Left colon (tissue), 2 donors: Measurements from ENCODE around the gene SUCLA2. TPM values are rescaled to one million over a fixed set of nuclear protein-coding genes. Genes with fewer than 3 reads are reported as not detected.
"Not testable (repeated sequence)": the region's sequence is repeated elsewhere in the genome, so short reads cannot be mapped to it uniquely, and the experiment has no call there.

Source experiments
- ATAC-seq: fragments of 200-7000 bp; cut with Tn5 transposase; one replicate; pipeline ENCODE4 v1.9.1; 2020; ENCODE audit warnings: mild to moderate bottlenecking, moderate library complexity
- DNase-seq, 2 donors: peaks; one replicate each; pipeline ENCODE4 v3.0.0-alpha.2; 2020
- intact Hi-C, 2 donors: fragments of 100-400 bp; cut with DNase I in 1 of 2; cut with micrococcal nuclease in 1 of 2; formaldehyde crosslinking; loops; one replicate each; pipeline versions ENCODE4 v1.11.2 to v1.14.0; 2022; cut with DNase I, micrococcal nuclease
- total RNA-seq, 2 donors: library from RNA; stranded (reverse); fragmentation: NEBNext Ultra II Directional; extraction: Animal tissue kit (Norgen Biotek cat#: 25700); gene quantifications; one replicate each; pipeline ENCODE4 v1.2.1, GENCODE V29; 2021
- donor health status: DM: no; HTN: no; CAD: no.
- donor health status: DM: yes; HTN: yes; CAD: no.

SUCLA2 gene
- total RNA-seq, 2 donors from 2014 or later: 53.0 to 62.3 TPM

- no peak for DNase-seq
- intact Hi-C loops: no loop called here
- peak; percentile 59 for ATAC-seq
Measured at GRCh38 chr13:48000559-48001113, 437 bp downstream of the SUCLA2 start.

- intact Hi-C loops: no loop called here
- no peak for ATAC-seq
Measured at GRCh38 chr13:47999973-48000372, 1.1 kb downstream of the SUCLA2 start.

GRCh38 chr13:47997384-47997783, 3.7 kb downstream of the SUCLA2 start:
- intact Hi-C loops: no loop called here
- DNase-seq (no peak), ATAC-seq (no peak)

More at GRCh38 chr13:47999973-48000372, 1.1 kb downstream of the SUCLA2 start:
- no peak for DNase-seq

GRCh38 chr13:47991859-47992258, 9.2 kb downstream of the SUCLA2 start:
- intact Hi-C loops: no loop called here
- ATAC-seq: no peak
- DNase-seq: no peak

GRCh38 chr13:47990920-47991466, 10.1 kb downstream of the SUCLA2 start:
- ATAC-seq (peak; percentile 78), DNase-seq (no peak)
- intact Hi-C loops: no loop called here

DNA sequence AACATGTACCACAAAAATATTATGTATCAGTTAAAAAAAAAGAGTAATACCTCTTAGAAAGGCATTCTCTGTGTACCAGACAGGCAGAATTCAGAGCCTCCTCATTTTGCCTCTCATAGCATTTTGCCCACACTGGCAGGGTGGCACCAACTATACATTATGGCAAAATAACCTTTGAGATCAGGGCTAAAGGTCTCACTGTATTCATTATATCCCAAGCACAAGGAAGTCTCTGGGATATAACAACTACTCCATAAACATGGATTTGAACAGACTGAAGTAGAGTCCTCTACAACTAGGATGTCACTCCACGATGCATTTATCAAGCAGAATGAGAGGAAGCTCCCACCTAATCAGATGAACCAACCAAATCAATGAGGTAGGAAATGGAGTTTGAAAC, 10.6 kb downstream of the SUCLA2 start:
- intact Hi-C loops: no loop called here
- ATAC-seq (peak; percentile 95), DNase-seq (no peak)

- no peak for ATAC-seq
- no peak for DNase-seq
- intact Hi-C loops: no loop called here
Measured at GRCh38 chr13:47983070-47983469, 18.0 kb downstream of the SUCLA2 start.

- no peak for ATAC-seq
- intact Hi-C loops: no loop called here
- DNase-seq: no peak
Measured at GRCh38 chr13:47976325-47976724, 24.7 kb downstream of the SUCLA2 start.

GRCh38 chr13:47964863-47965262, 36.2 kb downstream of the SUCLA2 start:
- intact Hi-C loops: no loop called here
- DNase-seq (no peak), ATAC-seq (no peak)

DNA sequence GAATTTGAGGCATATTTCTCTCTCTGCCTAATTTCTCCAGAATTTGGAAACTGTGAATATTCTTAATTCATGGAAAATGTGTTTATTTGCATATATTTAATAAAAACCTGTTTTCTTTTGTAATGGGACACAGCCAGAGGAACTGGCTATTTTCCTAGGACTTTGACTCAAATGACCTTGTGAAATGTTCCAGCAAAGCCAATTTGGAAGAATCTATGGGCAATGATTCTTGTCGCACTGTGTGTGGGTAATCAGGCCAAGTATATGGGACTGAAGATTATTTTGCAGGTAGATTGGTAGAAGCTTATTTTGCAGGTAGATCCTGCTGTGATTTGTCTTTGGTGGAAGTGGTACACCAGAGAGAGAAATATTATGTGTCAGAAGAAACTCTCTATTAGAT, 38.8 kb downstream of the SUCLA2 start:
- ATAC-seq (no peak), DNase-seq (no peak)
- intact Hi-C loops: no loop called here

DNA sequence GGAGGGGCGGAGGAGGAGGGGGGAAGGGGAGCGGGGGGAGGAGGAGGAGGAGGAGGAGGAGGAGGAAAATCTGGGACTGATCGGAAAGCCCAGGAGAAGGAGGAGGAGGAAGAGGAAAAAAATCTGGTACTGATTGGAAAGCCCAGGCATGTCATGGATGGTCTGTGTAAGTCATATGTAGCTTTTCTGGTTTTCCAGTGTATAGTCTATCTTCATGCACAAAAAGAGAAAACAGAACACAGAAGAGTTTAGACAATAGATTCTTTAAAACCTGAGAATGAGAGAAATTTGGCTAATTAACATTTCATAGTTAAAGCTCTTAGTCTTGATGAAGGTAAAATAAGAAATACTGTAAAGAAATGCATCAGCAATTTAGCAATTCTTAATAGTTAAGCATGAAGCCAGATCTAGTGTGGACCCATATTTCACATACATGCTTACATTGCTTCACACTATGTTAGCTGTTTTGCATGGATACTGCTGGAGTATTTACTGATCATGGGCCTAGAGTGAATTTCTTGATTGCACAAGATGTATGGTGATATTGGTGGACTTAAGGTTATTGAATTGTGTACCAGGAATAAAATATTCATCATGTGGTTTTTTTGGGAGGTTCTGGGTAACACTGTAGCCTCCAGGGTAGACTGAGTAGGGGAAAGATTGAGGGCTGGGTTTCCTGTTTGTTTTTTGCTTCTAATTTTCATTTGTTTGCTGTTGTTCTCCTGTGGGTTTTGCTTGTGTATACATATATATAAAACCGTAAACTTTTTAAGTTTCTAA, 41.4 kb downstream of the SUCLA2 start:
- no peak for DNase-seq
- ATAC-seq: no peak
- intact Hi-C loops: no loop called here

- intact Hi-C loops: no loop called here
- DNase-seq: no peak
- no peak for ATAC-seq
Measured at GRCh38 chr13:47957073-47957472, 44.0 kb downstream of the SUCLA2 start.

- intact Hi-C loops: no loop called here
- ATAC-seq (no peak), DNase-seq (no peak)
Measured at GRCh38 chr13:47955836-47956235, 45.2 kb downstream of the SUCLA2 start.

DNA sequence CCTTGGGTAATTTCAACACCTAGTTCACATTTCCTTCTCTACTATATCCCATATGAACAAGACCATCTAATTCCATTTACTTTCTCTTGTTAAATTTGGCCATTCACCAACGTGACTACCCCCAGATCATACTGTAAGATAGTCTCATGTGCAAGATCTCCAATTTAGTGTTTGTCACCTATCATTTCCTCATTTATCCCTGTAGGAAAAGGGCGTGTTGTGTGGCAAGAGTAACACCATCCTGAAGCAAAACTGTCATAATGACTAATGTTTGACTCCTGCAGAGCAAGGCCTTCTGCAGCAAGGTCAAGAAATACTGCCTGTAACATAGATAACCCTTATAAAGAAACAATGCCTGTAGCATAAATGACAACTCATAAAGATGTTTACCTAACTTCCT, 51.3 kb downstream of the SUCLA2 start:
- ATAC-seq (peak; percentile 37), DNase-seq (no peak)
- intact Hi-C loops: no loop called here

DNA sequence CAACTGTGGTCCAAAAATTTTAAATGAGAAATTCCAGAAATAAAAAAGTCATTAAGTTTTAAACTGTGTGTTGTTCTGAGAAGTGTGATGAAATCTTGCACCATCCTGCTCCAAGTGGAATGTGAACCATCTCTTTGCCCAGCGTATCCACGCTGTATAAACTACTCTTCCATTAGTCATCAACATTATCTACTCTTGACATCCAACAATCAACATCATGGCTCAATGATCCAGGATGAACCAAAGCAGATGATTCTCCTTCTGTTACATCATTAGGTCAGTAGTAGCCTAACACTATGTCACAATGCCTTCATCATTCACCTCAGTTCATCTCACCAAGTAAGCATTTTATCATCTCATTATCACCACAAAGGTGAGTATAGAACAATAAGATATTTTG, 55.3 kb downstream of the SUCLA2 start:
- DNase-seq: no peak
- intact Hi-C loops: no loop called here
- ATAC-seq: peak; percentile 42

GRCh38 chr13:47945146-47945545, 55.9 kb downstream of the SUCLA2 start:
- ATAC-seq: peak; percentile 86
- DNase-seq, intact Hi-C loops: not testable (repeated sequence)

- intact Hi-C loops: no loop called here
- ATAC-seq (no peak), DNase-seq (no peak)
Measured at GRCh38 chr13:47934371-47934770, 66.7 kb downstream of the SUCLA2 start.

DNA sequence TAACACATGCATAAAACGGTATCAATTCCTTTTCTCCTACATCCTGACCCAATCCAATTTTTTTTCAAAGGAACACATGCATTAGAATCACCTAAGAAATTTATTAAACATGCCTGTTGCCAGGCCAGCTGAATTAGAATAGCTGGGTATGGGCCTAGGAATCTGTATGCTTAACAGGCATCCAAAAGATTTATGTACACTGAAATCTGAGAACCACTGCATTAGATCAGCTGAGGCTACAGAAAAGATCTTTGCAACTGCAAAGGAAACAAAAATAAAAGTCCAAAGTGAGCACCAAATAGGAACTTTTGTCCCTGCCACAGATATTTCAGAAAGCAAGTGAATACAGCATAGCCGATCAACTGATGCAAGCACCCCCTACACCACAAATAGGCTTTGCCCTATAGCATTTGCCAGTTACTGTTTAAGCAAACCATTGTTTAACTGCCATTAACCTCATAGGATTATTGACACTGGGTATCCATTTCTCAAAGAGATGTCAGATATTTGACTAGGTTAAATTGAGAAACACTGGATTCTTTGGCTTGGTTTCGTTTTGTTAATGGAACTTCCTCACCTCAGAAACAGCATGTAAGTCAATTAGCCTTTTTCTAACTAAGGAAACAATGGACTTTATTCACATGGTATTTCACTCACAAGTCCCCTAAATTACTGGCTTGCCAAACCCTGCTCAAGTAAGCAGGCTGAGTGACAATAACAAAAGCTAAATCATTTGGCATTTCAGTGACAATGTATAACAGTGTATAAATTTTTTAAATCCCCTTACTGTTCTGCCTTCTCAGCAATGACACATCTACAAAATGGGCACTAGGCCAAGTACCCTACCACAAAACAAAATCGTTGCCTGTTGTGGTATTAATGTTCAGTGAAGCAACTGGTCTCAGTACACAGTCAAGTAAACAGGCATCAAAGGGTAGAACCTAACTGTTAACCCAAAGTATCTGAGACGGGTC, 67.8 kb downstream of the SUCLA2 start:
- intact Hi-C loops: no loop called here
- DNase-seq (no peak), ATAC-seq (no peak)

DNA sequence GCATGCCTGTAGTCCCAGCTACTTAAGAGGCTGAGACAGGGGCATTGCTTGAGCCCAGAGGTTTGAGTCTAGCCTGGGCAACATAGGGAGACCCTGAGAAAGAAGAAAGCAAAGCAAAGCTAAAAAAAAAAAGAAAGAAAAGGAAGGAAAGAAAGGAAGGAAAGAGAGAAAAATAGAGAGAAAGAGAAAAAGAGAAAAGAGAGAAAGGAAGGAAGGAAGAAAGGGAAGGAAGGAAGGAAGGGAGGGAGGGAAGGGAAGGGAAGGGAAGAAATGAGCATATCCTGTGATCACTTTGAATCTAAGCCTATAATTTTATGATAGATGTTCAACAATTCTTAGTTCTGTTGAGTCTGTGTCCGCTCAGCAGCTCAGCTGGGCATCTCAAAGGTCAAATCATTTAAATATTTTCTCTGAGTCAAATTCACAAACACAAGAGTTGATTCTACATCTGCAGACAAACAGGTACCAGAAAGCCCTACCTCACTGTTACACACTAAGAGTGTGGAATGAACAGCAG, 70.4 kb downstream of the SUCLA2 start:
- intact Hi-C loops: no loop called here
- no peak for DNase-seq
- no peak for ATAC-seq
